Measurements from ENCODE around the gene RBBP6.
"Not testable (repeated sequence)": the region's sequence is repeated elsewhere in the genome, so short reads cannot be mapped to it uniquely, and the experiment has no call there.

RBBP6 gene

GRCh38 chr16:24573141-24573540, 33.8 kb downstream of the RBBP6 start:
- no peak for DNase-seq

GRCh38 chr16:24574515-24575485, 35.4 kb downstream of the RBBP6 start:
- not testable (repeated sequence) for DNase-seq

GRCh38 chr16:24575791-24576190, 36.4 kb downstream of the RBBP6 start:
- DNase-seq: not testable (repeated sequence)

GRCh38 chr16:24577167-24577566, 37.8 kb downstream of the RBBP6 start:
- no peak for DNase-seq

- DNase-seq: no peak
Measured at GRCh38 chr16:24580665-24581064, 41.3 kb downstream of the RBBP6 start.

GRCh38 chr16:24583494-24583893, 44.1 kb downstream of the RBBP6 start:
- no peak for DNase-seq

- no peak for DNase-seq
Measured at GRCh38 chr16:24589997-24590396, 50.6 kb downstream of the RBBP6 start.

- no peak for DNase-seq
Measured at GRCh38 chr16:24598777-24599437, 59.5 kb downstream of the RBBP6 start.

- DNase-seq: no peak
Measured at GRCh38 chr16:24609417-24609739, 70.0 kb downstream of the RBBP6 start.

GRCh38 chr16:24609740-24610415, 70.5 kb downstream of the RBBP6 start:
- peak; percentile 69 to 91 (median 76) for DNase-seq

GRCh38 chr16:24610416-24610755, 71.0 kb downstream of the RBBP6 start:
- peak; percentile 11 to 72 (median 62) for DNase-seq

- DNase-seq: no peak
Measured at GRCh38 chr16:24611310-24611709, 71.9 kb downstream of the RBBP6 start.

GRCh38 chr16:24612656-24613055, 73.3 kb downstream of the RBBP6 start:
- no peak for DNase-seq

- DNase-seq: not testable (repeated sequence)
Measured at GRCh38 chr16:24613267-24613666, 73.9 kb downstream of the RBBP6 start.

- no peak for DNase-seq
Measured at GRCh38 chr16:24617502-24617901, 78.1 kb downstream of the RBBP6 start.

All from NCI-H1417 (cell line).